T-helper 17 cell (primary cell): ENCODE data around the gene MRPL32. TPM values are rescaled to one million over a fixed set of nuclear protein-coding genes. Genes with fewer than 3 reads are reported as not detected.
A peak's percentile ranks its signal among the peaks of the same experiment; 100 is the strongest.

Source experiments
- ATAC-seq: fragments of 150-1000 bp; cut with Tn5 transposase; 2 replicates; pipeline ENCODE4 v1.10.0; 2021; ENCODE audit warnings: mild to moderate bottlenecking, moderate library complexity
- DNase-seq, 3 donors: peaks; one replicate each; pipeline versions ENCODE4 v3.0.0 to v3.0.0-alpha.2; 2020 to 2021
- H3K9me3 ChIP-seq: one replicate; pipeline ENCODE4 v1.7.0; 2013; ENCODE audit warnings: low read length, mild to moderate bottlenecking; ENCODE audit not compliant: control insufficient read depth, poor library complexity, severe bottlenecking
- H3K27ac Mint-ChIP-seq: one replicate; pipeline ENCODE4 v1.8.0; 2022; ENCODE audit warnings: mild to moderate bottlenecking, moderate library complexity, mixed read lengths
- H3K27me3 Mint-ChIP-seq: one replicate; pipeline ENCODE4 v1.8.0; 2022; ENCODE audit warnings: mixed read lengths
- H3K36me3 Mint-ChIP-seq: one replicate; pipeline ENCODE4 v1.8.0; 2022; ENCODE audit warnings: low read depth, mixed read lengths
- H3K4me1 Mint-ChIP-seq: one replicate; pipeline ENCODE4 v1.8.0; 2022; ENCODE audit warnings: mild to moderate bottlenecking, mixed read lengths
- H3K4me3 Mint-ChIP-seq: one replicate; pipeline ENCODE4 v1.8.0; 2022; ENCODE audit warnings: mild to moderate bottlenecking, moderate library complexity, mixed read lengths
- total RNA-seq, 4 donors: library from RNA in 2 of 4; stranded (reverse) in 2 of 4; gene quantifications; one replicate each; pipeline ENCODE4 v1.2.3 and lab custom pipeline; 2022 to 2026

The MRPL32 gene
- total RNA-seq, 2 donors from 2014 or later, result 31.1 to 39.1 TPM

DNA sequence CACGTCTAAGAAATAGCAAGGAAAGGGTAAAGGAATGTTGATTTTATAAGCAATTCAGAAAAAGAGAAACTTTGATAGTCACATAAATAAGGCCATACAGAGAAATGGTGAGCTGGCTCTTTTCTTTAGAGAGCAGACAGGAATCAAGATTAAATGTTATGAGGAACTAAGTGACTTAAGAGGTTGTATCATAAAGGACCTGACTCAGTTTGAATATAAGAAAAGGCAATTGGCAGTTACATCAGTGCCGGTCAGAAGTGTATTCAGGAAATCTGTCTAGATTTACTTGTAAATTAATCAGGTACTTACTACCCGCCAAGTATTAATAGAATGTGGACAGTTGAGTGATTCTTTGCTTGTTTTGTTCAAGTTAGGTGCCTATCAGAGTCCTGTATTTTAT is 2.1 kb downstream of the MRPL32 start:
- no peak for ATAC-seq
- peaks cover 11% of the 10 kb centered on the region for H3K36me3 Mint-ChIP-seq
- peaks cover 32% of the 10 kb centered on the region for H3K4me1 Mint-ChIP-seq
- H3K9me3 ChIP-seq, result no peaks in the 10 kb centered on the region
- H3K27ac Mint-ChIP-seq, result peak overlapping the region; percentile 78
- peak overlapping the region; percentile 5 for H3K4me3 Mint-ChIP-seq
- no peaks in the 10 kb centered on the region for H3K27me3 Mint-ChIP-seq
- DNase-seq, result no peak

DNA sequence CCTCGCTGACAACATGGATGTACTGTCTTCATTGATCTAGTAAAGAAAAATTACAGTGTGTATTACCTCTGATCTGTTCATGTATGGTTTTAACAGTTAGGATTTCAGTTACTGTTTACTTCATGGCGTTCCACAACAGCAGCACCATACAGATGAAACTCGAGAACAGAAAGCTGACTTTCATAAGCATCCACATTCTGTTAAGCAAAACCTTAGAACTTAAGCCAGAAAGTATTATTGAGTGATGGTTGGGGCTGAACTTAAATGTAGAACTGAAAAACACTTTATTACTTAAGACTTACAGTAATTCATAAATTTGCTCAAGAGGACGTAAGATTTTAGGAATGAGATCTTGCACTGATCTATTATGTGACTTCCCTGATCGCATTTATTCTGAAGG is 3.7 kb downstream of the MRPL32 start:
- DNase-seq, result no peak
- no peaks in the 10 kb centered on the region for H3K9me3 ChIP-seq
- H3K4me3 Mint-ChIP-seq, result no peak overlapping the region
- H3K27ac Mint-ChIP-seq, result peak overlapping the region; percentile 34
- no peak for ATAC-seq
- H3K36me3 Mint-ChIP-seq, result peaks cover 11% of the 10 kb centered on the region
- peaks cover 30% of the 10 kb centered on the region for H3K4me1 Mint-ChIP-seq
- no peaks in the 10 kb centered on the region for H3K27me3 Mint-ChIP-seq

DNA sequence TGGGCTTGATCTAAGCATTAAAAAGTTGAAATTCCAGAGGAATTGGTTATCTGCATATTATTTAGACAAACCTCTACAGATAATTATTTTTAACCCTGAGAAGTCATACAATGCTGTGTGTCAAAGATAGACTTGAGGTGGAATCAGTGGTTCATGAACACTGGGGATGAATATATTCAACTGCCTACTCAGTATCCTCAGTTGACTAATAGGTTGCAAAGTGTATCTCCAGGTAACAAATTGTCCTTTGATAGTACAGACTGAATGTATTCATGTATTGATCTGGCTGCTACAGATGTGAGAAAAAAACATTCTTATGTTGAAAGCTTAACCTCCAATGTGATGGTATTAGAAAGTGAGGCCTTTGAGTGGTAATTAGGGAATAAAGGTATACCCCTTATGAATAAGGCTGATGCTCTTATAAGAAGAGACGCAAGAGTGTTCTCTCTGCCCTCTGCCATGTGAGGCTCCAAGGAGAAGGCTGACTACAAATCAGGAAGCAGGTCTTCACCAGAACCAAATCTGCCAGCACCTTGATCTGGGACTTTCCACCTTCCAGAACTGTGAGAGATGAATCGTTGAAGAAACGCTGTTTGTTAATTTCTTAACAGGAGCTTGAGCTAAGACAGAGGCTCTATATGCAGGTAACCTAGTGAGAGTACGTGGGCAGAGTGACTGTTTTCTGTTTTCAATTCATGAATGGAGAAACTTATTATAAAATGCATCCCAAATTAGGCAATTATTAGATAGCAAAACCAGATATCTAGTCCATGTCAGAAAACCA is 7.5 kb downstream of the MRPL32 start:
- H3K9me3 ChIP-seq, result no peaks in the 10 kb centered on the region
- peaks cover 14% of the 10 kb centered on the region for H3K36me3 Mint-ChIP-seq
- H3K27me3 Mint-ChIP-seq, result no peaks in the 10 kb centered on the region
- ATAC-seq (peak; percentile 47), DNase-seq (no peak)
- peaks cover 15% of the 10 kb centered on the region for H3K4me1 Mint-ChIP-seq
- H3K4me3 Mint-ChIP-seq, result no peak overlapping the region
- H3K27ac Mint-ChIP-seq, result peak overlapping the region; percentile 37

DNA sequence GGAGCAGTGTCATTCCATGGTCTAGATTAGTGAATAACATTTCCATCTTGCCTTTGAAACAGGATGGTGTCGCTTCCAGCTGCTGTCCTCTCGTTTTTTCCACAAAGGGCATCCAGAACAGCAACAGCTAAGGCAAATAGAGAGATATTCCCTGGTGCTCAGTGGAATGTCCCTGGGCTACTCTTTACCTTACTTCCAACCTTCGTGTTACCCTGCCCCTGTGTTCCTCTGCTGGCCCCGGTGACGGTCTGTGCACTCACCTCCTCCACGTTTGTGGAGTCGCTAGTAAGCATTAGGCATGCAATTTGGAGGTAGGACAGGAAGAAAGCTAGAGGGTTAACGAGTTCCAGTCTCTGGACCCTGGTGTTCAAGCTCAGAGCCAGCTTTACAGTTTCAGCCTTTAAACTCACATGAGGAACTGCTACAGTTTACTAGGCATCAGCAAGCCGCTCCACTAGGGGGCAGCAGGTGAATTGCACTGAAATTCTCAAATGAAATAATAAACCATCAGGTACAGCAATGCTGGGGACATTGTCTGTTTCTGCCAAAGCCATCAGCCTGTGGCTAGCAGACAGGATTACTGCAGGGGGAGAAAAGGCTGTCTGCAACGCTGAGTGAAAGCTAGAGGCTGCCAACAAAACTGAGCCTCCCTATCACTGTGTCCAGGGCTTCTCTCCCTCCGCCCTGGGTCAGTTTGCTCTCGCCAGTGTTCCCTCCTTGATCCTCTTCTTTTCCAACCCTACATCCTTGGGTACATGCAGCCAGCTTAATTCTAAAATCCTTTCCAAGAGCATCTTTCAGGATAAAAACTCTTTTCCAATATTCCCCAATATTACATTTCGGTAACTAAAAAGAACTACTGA is 9.0 kb downstream of the MRPL32 start:
- DNase-seq (peak; percentile 32 to 64 (median 41)), ATAC-seq (peak; percentile 79)
- no peaks in the 10 kb centered on the region for H3K9me3 ChIP-seq
- Mint-ChIP-seq H3K27me3 (no peaks in the 10 kb centered on the region), H3K4me3 (no peak overlapping the region), H3K27ac (peak overlapping the region; percentile 54), H3K36me3 (peaks cover 12% of the 10 kb centered on the region), H3K4me1 (peaks cover 17% of the 10 kb centered on the region)

DNA sequence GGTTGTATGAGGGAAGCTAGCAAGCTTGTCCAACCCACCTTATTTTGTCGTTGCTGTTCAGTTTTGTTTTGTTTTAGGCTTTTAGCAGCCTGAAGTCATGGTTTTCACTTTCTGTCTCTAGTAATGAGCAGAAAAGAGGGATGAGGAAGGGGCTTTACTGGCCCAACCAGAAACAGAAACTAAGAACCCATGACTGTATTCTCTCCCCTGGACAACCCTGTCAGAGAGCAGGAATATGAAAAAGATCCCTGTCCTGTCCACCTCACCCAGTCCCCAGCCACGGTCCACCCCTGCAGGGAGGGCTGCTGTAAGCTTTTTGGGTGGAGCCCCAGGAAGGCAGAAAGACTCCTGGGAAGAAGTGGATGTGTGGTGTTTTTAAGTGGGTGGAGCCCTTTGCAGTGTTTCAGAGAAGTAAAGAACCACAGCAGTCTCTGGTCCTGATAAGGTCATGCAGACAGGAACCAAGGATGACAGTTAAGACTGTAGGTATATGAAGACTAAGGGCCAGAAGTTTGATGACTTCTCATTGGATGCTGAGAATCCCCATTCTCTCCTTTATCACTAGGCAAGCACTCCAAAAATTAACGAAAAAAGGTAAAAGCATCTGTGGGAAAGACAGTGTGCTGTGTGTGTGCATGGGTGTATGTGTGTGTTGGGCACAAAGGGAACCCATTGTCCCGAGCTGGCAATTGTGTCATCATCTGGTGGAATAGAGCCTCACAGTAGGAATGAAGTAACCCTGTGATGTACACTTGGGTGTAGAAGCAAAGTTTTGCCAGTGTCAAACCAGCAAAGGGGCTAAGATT is 13.8 kb downstream of the MRPL32 start:
- no peak for DNase-seq

DNA sequence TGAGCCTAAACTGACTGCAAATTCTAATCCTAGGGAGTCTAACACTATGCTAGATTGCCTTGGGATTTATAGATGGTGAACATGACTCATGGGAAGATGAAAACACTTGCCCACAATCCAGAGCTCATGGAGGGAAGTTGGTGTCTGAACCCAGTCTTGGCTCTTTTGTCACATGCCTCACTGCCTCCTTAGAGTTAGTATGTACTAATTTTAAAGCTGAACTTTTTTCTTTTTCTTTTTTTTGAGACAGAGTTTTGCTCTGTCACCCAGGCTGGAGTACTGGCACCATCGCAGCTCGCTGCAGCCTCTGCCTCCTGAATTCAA is 14.4 kb downstream of the MRPL32 start:
- Mint-ChIP-seq H3K4me1 (peaks cover 8% of the 10 kb centered on the region), H3K4me3 (no peak overlapping the region), H3K36me3 (peaks cover 8% of the 10 kb centered on the region), H3K27me3 (no peaks in the 10 kb centered on the region), H3K27ac (no peak overlapping the region)
- DNase-seq (no peak), ATAC-seq (no peak)
- H3K9me3 ChIP-seq, result no peaks in the 10 kb centered on the region

More for the DNA sequence above, 13.8 kb downstream of the MRPL32 start:
- Mint-ChIP-seq H3K27me3 (no peaks in the 10 kb centered on the region), H3K27ac (no peak overlapping the region), H3K4me3 (no peak overlapping the region), H3K4me1 (peaks cover 8% of the 10 kb centered on the region), H3K36me3 (peaks cover 8% of the 10 kb centered on the region)
- ATAC-seq, result no peak
- no peaks in the 10 kb centered on the region for H3K9me3 ChIP-seq

DNA sequence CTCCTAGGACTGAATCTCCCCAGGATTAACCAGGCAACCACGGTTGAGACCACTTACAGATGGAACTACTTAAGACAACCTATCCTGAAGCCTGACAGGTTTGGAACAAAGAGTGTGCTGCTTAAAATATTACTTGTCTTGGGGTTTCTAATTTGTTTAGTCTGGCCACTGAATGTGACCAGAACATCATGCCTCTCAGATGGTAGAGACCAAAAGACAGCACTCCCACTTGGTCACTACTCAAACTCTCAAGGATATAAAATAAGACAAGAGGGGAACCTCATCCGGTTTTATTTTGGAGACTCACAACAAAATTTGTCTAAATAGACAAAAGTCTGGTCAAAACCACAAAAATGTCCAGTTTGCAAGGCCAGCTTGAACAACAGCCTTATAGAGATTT is 15.3 kb downstream of the MRPL32 start:
- DNase-seq, result no peak
- H3K4me1 Mint-ChIP-seq, result peaks cover 8% of the 10 kb centered on the region

DNA sequence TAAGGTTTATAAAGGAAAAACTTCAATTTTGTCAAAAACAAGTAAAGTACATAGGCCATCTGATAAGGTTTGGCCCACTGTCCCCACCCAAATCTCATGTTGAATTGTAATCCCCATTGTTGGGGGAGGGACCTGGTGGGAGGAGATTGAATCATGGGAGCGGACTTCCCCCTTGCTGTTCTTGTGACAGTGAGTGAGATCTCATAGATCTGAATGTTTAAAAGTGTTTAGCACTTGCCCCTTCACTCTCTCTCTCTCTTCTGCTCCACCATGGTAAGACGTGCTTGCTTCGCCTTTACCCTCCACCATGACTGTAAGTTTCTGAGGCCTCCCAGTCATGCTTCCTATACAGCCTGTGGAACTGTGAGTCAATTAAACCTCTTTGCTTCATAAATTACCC is 18.2 kb downstream of the MRPL32 start:
- H3K27ac Mint-ChIP-seq, result no peak overlapping the region
- DNase-seq (no peak), ATAC-seq (no peak)
- peaks cover 4% of the 10 kb centered on the region for H3K4me1 Mint-ChIP-seq
- no peaks in the 10 kb centered on the region for H3K27me3 Mint-ChIP-seq
- no peaks in the 10 kb centered on the region for H3K36me3 Mint-ChIP-seq
- no peak overlapping the region for H3K4me3 Mint-ChIP-seq
- no peaks in the 10 kb centered on the region for H3K9me3 ChIP-seq

More for the DNA sequence above, 15.3 kb downstream of the MRPL32 start:
- H3K4me3 Mint-ChIP-seq, result no peak overlapping the region
- H3K27ac Mint-ChIP-seq, result no peak overlapping the region
- no peaks in the 10 kb centered on the region for H3K27me3 Mint-ChIP-seq
- H3K36me3 Mint-ChIP-seq, result peaks cover 6% of the 10 kb centered on the region
- ATAC-seq, result no peak
- H3K9me3 ChIP-seq, result no peaks in the 10 kb centered on the region

DNA sequence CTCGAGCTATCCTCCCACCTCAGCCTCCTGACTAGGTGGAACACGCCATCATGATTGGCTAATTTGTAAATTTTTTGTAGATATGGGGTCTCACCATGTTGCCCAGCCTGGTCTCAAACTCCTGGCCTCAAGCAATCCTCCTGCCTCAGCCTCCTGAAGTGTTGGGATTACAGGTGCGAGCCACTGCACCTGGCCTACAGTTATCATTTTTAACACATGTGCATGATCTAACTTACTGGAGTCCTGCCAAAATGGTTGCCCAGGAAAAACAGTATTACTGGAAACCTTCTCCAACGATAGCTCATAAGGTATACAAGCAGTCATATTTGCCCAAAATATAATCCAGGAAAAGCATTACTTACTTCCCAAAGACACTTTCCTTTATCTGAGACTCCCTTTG is 20.2 kb downstream of the MRPL32 start:
- no peak for ATAC-seq
- Mint-ChIP-seq H3K4me1 (no peaks in the 10 kb centered on the region), H3K27ac (no peak overlapping the region), H3K4me3 (no peak overlapping the region), H3K36me3 (no peaks in the 10 kb centered on the region), H3K27me3 (no peaks in the 10 kb centered on the region)
- DNase-seq, result no peak
- H3K9me3 ChIP-seq, result no peaks in the 10 kb centered on the region

DNA sequence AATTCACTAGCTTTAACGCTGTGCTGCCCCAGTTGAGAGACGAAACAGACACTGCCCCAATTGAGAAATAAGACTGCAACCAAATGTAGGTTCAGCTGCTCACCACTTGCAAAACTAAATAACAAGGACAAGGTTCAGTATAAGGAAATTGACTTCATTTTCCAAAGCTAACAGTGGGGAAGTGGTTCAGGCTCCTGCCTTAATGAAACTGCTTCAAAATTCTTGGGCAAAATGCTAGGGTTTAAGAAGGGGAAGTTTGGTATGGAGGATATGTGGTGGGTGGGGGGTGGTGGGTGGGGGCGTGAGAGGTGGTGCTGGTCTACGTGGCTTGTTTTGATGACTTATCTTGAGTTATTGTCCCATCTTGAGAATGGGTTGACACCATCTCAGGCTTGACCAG is 21.8 kb downstream of the MRPL32 start:
- Mint-ChIP-seq H3K4me3 (no peak overlapping the region), H3K27me3 (no peaks in the 10 kb centered on the region), H3K4me1 (no peaks in the 10 kb centered on the region), H3K36me3 (no peaks in the 10 kb centered on the region), H3K27ac (no peak overlapping the region)
- no peak for DNase-seq
- ATAC-seq, result no peak
- H3K9me3 ChIP-seq, result no peaks in the 10 kb centered on the region

DNA sequence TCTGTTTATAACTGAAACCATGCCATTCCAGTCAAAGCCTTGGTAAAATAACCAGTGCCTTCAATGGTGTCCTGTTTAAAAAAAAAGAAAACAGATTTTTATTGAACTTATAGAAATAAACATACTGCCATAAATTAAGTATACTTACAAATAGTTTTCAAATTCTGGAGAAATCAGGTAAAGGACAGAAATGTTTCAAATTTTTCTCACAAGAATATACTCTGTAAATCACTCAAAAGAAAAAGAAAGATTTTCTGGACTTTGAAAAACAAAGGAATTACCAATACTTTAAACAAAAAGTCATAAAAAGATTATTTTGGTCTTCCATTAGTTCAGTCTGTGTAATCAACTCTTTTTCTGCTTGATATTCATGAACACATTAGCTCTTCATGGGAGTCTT is 23.9 kb downstream of the MRPL32 start:
- Mint-ChIP-seq H3K36me3 (peaks cover 2% of the 10 kb centered on the region), H3K27me3 (peaks cover 9% of the 10 kb centered on the region), H3K4me3 (no peak overlapping the region), H3K4me1 (no peaks in the 10 kb centered on the region), H3K27ac (no peak overlapping the region)
- no peaks in the 10 kb centered on the region for H3K9me3 ChIP-seq
- no peak for ATAC-seq
- no peak for DNase-seq

DNA sequence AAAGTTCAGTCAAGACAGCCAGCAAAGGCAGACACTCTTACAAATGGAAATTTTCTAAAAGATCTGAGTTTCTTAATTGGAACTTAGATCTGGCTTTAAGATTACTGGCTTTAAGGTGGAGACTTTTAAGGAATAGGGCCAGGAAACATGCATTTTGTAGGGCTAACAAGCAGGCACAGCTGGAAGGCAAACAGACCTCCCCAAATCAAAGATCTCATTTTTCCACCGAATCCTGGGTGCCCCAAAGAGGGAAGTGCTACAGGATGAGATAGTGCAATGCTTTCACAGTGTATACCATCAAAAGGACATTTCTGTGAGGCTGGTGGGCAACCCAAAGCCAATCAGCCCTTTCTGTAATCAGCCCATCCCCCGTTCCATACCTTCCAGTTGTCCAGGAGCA is 27.4 kb downstream of the MRPL32 start:
- H3K9me3 ChIP-seq, result no peaks in the 10 kb centered on the region
- Mint-ChIP-seq H3K4me1 (no peaks in the 10 kb centered on the region), H3K27me3 (peaks cover 9% of the 10 kb centered on the region), H3K27ac (no peak overlapping the region), H3K36me3 (peaks cover 2% of the 10 kb centered on the region), H3K4me3 (no peak overlapping the region)
- no peak for ATAC-seq
- no peak for DNase-seq

DNA sequence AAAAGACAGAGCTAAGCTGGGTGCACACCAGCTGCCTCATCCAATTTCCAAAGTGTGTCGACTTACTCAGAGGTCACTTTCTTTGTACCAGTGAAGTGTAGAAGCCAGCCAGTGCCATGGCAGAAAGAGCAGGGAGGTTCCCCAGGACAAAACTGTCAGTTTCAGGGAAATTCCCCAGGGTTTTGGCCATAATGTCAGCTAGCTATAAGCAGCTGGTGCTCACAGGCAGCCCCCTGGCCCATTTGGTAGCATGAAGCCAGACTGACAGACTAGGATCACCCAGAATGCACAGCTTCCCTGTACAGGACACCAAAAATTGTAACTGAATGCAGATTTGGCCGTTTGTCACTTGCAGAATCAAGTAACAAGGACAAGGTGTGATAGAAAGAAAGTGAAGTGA is 28.6 kb downstream of the MRPL32 start:
- no peaks in the 10 kb centered on the region for H3K9me3 ChIP-seq
- DNase-seq, result no peak
- Mint-ChIP-seq H3K4me1 (no peaks in the 10 kb centered on the region), H3K27ac (no peak overlapping the region), H3K4me3 (no peak overlapping the region), H3K27me3 (peaks cover 17% of the 10 kb centered on the region), H3K36me3 (peaks cover 2% of the 10 kb centered on the region)
- no peak for ATAC-seq
